C4-2B (cell line): ENCODE data around the gene IHH.

Experiments used
- H3K27ac ChIP-seq: fragments of 450-650 bp; 2 replicates; pipeline ENCODE4 v1.5.1; 2017
- CTCF ChIP-seq: fragments of 450-650 bp; conservative IDR thresholded peaks from 2 replicates; pipeline ENCODE4 v1.5.1; 2017; ENCODE audit warnings: mild to moderate bottlenecking
- ZFX ChIP-seq: fragments of 450-650 bp; IDR thresholded peaks from 2 replicates; pipeline ENCODE4 v1.6.1; 2017

The IHH gene

GRCh38 chr2:219073413-219074129, 12.8 kb upstream of the IHH start:
- H3K27ac ChIP-seq, result no peak overlapping the region
- TF ChIP-seq CTCF (peak; percentile 77), ZFX (no peak)

- H3K27ac ChIP-seq, result no peak overlapping the region
- TF ChIP-seq CTCF (no peak), ZFX (no peak)
These were observed 12.1 kb upstream of the IHH start for GRCh38 chr2:219072741-219073250.

- H3K27ac ChIP-seq, result no peak overlapping the region
These were observed 10.6 kb upstream of the IHH start for GRCh38 chr2:219071131-219071816.

GRCh38 chr2:219065484-219065883, 4.8 kb upstream of the IHH start:
- no peak overlapping the region for H3K27ac ChIP-seq
- TF ChIP-seq ZFX, result no peak
- no peak for TF ChIP-seq CTCF

More at GRCh38 chr2:219071131-219071816, 10.6 kb upstream of the IHH start:
- TF ChIP-seq ZFX, result no peak
- no peak for TF ChIP-seq CTCF

- TF ChIP-seq ZFX, result no peak
- TF ChIP-seq CTCF, result no peak
- H3K27ac ChIP-seq, result no peak overlapping the region
These were observed 1.4 kb upstream of the IHH start for GRCh38 chr2:219062081-219062480.

GRCh38 chr2:219059725-219060682, 717 bp downstream of the IHH start:
- H3K27ac ChIP-seq, result no peak overlapping the region
- no peak for TF ChIP-seq CTCF
